WI38 (cell line): ENCODE data around the gene F13A1.

Experiments used
- H3K4me3 ChIP-seq: 2 replicates; pipeline ENCODE4 v1.5.1; 2011; ENCODE audit warnings: low read depth, mild to moderate bottlenecking, control low read depth, low read length
- CTCF ChIP-seq: IDR thresholded peaks from 2 replicates; pipeline ENCODE4 v1.5.1; 2012; ENCODE audit warnings: low read depth, mild to moderate bottlenecking, control low read depth, low read length

F13A1 gene

GRCh38 chr6:6217855-6218758 is 102.4 kb downstream of the F13A1 start:
- no peak overlapping the region for H3K4me3 ChIP-seq
- TF ChIP-seq CTCF, result no peak

- no peak for TF ChIP-seq CTCF
- H3K4me3 ChIP-seq, result no peak overlapping the region
Measured at GRCh38 chr6:6210994-6211393, 109.5 kb downstream of the F13A1 start.

- no peak for TF ChIP-seq CTCF
- no peak overlapping the region for H3K4me3 ChIP-seq
Measured at GRCh38 chr6:6202886-6203285, 117.6 kb downstream of the F13A1 start.

GRCh38 chr6:6201200-6201599 is 119.3 kb downstream of the F13A1 start:
- no peak overlapping the region for H3K4me3 ChIP-seq
- no peak for TF ChIP-seq CTCF

- H3K4me3 ChIP-seq, result no peak overlapping the region
- no peak for TF ChIP-seq CTCF
Measured at GRCh38 chr6:6199678-6200077, 120.8 kb downstream of the F13A1 start.

- no peak overlapping the region for H3K4me3 ChIP-seq
- no peak for TF ChIP-seq CTCF
Measured at GRCh38 chr6:6196762-6197161, 123.7 kb downstream of the F13A1 start.

GRCh38 chr6:6195080-6195479 is 125.4 kb downstream of the F13A1 start:
- TF ChIP-seq CTCF, result no peak
- no peak overlapping the region for H3K4me3 ChIP-seq
